GM21381 (cell line): ENCODE measurements around the gene ACIN1.
"Not testable (repeated sequence)": the region's sequence is repeated elsewhere in the genome, so short reads cannot be mapped to it uniquely, and the experiment has no call there.

ENCODE experiments used
- ATAC-seq: cut with Tn5 transposase; IDR thresholded peaks from one replicate; pipeline ENCODE4 v1.9.1; 2021; ENCODE audit warnings: mild to moderate bottlenecking, moderate library complexity; ENCODE audit not compliant: unreplicated experiment

Gene ACIN1

GRCh38 chr14:23021434-23021833 is 73.5 kb downstream of the ACIN1 start:
- no peak for ATAC-seq

GRCh38 chr14:23020143-23021128 is 74.5 kb downstream of the ACIN1 start:
- ATAC-seq: no peak

DNA sequence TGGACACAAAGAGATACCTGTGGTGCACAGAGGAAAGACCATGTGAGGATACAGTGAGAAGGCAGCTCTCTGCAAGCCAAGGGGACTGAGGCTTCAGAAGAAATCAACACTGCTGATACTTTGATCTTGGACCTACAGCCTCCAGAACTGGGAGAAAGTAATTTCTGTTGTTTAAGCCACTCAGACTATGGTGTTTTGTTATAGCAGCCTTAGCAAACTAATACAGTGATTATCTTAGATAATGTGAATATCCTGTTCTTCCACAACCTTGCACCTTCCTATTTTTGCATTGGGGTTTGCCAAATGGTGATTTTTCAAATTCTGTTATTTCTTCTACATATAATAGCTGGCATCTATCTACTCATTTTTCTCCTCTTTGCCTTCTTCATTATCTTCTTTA is 76.8 kb downstream of the ACIN1 start:
- ATAC-seq: no peak

DNA sequence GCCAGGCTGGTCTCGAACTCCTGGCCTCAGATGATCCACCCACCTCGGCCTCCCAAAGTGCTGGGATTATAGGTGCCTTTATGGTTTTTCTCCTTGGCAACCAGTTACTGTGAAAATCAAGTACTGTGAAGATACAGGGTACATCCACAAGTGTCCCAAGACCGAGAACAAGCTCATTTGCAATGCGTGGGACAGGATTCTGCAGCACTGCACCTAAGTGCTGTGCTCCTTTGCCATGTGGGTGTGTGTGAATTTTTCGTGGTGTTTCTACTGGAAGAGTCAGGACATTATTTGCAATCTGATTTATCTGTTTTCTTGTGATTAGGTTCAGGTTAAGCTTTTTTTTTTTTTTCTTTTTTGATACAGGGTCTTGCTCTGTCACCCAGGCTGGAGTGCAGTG is 77.8 kb downstream of the ACIN1 start:
- no peak for ATAC-seq

DNA sequence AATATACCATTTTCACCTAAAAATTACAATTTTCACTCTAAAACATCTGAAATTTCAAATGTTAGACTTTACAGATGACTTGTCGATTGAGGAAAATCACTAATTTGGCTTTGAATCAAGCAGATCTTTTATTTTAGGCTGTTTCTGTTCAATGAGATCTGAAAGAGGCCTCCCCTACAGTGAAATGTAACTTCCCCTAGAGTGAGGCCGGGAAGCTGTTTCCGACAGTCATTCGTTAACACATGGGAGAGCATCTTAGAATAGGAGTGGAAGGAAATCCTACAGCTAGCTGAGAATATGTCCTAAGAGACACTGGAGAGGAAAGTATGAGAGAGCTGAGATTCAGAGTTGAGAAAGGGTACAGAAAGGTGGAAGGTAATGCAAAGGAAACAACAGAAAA is 79.3 kb downstream of the ACIN1 start:
- no peak for ATAC-seq

DNA sequence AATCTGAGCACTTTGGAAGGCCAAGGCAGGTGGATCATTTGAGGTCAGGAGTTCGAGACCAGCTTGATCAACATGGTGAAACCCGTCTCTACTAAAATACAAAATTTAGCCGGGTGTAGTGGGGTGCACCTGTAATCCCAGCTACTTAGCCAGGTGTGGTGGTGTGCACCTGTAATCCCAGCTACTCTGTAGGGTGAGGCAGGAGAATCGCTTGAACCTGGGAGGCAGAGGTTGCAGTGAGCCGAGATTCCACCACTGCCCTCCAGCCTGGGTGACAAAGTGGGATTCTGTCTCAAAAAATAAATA is 81.2 kb downstream of the ACIN1 start:
- not testable (repeated sequence) for ATAC-seq

DNA sequence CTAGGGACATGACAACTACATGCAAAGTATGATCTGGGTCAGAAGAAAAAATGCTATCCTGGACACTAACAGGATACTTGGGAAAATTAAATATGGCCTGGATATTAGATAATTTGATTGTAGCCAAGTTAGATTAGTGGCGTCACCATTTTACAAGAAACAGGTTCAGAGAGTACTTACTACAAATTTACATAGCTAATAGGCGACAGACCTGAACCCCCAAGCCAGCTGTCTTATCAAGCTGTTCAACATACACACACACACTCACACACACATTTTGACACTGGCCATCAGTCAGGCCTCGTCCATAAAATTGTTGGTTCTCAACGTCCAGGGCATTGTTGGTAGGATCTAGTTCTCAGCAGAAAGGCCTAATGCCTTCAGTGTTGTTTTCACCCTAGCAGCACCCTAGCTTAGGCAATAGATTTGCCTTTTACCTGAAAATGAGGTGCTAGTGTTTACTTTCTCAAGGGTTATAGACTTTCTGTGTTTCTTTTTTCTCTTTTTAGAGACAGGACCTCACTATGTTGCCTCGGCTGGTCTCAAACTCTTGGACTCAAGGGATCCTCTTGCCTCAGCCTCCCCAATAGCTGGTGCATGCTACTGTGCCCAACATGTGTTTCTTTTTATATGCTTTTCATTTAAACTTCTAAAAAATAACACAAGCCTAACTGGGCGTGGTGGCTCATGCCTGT is 81.7 kb downstream of the ACIN1 start:
- ATAC-seq: no peak

DNA sequence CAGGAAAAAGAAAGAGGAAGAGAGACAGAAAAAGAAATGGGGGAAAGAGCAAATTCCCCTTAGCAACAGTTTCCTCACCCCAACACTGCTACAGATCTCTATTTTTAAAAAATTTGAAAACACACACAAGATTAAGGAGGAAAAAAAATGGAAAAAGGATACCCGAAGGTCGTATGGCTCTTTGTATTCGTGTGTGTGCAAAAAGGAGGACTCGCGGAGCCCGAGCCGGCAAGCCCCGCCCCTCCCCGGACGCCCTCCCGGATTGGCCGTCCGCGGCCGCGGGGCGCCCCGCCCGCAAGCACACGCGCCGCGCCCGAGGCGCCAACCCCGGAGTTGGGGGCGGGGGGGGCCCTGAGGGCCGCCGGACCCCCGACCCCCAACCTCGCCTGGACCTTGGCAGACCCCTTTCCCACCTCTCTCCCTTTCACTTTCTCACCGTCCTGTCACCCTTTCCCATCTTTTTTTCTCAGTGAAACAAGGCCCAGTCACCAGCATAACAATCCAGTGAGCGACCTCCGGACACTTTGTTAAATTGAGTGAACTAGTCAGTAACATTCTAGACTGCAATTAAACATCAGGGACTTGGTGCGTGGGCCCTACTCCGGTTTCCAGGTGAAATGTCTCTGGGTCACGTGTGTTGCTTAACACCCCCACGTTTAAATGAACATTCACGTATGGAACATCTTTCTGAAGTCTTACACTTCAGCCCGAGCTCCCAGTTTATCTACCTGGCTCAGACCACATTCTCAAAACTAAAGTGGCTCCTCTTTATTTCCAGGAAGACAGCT is 84.8 kb downstream of the ACIN1 start, which contains the start of gene C14orf93:
TSS of gene C14orf93 (minus strand) at position 205 of the 788 bp plus-strand sequence. CDS start 11,120 bp downstream, outside the sequence.
- peak; percentile 38 for ATAC-seq

DNA sequence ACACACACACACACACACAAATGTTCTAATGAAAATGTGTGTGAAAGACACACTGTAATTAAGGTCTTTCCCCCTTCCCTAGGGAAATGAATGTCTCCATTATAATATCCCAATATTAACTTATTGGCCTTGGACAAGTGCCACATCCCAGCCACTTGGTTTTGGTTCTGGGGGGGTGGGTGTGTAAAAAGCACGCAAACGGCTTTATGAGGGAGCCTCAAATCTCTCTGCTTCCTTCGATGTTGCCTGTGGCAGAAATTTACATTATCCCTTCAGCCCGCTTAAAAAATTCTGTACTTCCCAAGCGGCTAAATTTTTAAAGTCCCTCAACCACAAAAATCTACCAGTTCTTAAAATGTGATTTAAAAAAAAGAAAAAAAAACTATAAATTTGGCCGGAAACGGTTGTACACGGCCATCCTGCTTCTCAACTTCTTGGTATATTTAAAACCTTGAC is 85.4 kb downstream of the ACIN1 start:
- no peak for ATAC-seq

DNA sequence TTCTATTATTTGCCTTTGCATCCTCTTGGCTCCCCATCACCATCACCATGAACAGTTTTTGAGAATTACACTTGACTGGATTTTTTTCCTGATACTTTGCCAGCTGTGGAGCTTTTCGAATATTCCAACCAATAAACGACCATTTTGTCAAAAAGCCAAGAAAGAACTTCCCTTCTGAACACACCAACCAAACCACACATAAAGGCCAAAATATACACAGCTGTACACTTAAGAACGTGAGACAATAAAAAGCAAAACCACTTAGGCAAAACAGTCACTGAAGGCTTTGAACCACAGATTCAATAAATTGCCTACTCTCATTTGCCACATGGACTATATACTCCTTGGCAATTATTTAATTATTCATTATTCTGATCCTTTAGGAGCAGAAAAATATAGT is 86.1 kb downstream of the ACIN1 start:
- ATAC-seq: no peak
